ENCODE data around the gene NKD2.

- TF ChIP-seq E2F6 (IDR thresholded peaks at IDR 0.05; ENCODE audit: borderline replicate concordance, low read depth) (no peak), PBX3 (IDR thresholded peaks at IDR 0.05) (no peak), CEBPB (IDR thresholded peaks at IDR 0.05) (no peak), CTCF (IDR thresholded peaks at IDR 0.05) (no peak), MYC (IDR thresholded peaks at IDR 0.05; ENCODE audit: borderline replicate concordance, low read length) (no peak), POLR2AphosphoS2 (conservative IDR thresholded peaks at IDR 0.05; ENCODE audit: low read length) (no peak), ZSCAN20 (CRISPR knock-in tag; IDR thresholded peaks at IDR 0.05) (no peak), MAZ (IDR thresholded peaks at IDR 0.05; ENCODE audit: borderline replicate concordance, low read depth, low read length) (no peak), RCOR1 (IDR thresholded peaks at IDR 0.05; ENCODE audit: low read depth, low read length) (no peak), ZFP36 (IDR thresholded peaks at IDR 0.05; ENCODE audit: borderline replicate concordance, partially characterized antibody) (no peak), EP300 (IDR thresholded peaks at IDR 0.05) (no peak), HEYL (CRISPR knock-in tag; IDR thresholded peaks at IDR 0.05) (no peak)
Observed at GRCh38 chr5:1069720-1070088, 61.1 kb downstream of the NKD2 start.

Measured in A549 (cell line).